ENCODE results near the gene TMPRSS11E.

- TF ChIP-seq CTCF (IDR thresholded peaks at IDR 0.05) (no peak), POLR2A (IDR thresholded peaks at IDR 0.05) (no peak)
These were observed 28.9 kb downstream of the TMPRSS11E start for GRCh38 chr4:68476191-68476590.

Measured in heart left ventricle (tissue), 13 donors.